ENCODE data around the gene CDO1. TPM values are rescaled to one million over a fixed set of nuclear protein-coding genes. Genes with fewer than 3 reads are reported as not detected.

The CDO1 gene
- polyA plus RNA-seq, 1 experiment = 2.0 TPM

DNA sequence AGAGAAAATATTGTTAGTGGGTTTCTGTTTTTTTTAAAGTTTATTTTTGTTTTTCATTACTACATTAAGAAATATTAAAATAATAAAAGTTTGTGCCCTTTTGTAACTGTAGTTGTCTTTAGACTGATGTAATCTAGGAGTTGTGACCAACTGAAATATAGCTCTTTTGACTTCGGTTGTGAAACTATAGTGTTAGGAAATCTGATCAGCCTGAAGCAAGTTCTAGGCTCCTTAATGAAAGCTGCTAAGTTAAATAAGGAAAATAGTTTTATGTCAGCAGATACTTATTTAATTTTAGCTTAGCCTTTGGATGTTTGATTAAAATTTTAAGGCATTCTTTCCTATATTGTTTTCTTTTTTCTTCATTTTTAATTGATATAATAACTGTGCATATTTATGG lies 39.5 kb upstream of the CDO1 start:
- DNase-seq (ENCODE audit: low read depth) = no peak
- H3K4me3 ChIP-seq (ENCODE audit: low read depth, low read length) = no peak overlapping the region
- ChIA-PET POLR2A (no interaction called here), CTCF (interaction anchor here (2.0 kb wide), 1 partner anchor 10 kb away, joined by 4 read pairs; no protein-coding TSS in a partner anchor)
- TF ChIP-seq, protein P1, sequence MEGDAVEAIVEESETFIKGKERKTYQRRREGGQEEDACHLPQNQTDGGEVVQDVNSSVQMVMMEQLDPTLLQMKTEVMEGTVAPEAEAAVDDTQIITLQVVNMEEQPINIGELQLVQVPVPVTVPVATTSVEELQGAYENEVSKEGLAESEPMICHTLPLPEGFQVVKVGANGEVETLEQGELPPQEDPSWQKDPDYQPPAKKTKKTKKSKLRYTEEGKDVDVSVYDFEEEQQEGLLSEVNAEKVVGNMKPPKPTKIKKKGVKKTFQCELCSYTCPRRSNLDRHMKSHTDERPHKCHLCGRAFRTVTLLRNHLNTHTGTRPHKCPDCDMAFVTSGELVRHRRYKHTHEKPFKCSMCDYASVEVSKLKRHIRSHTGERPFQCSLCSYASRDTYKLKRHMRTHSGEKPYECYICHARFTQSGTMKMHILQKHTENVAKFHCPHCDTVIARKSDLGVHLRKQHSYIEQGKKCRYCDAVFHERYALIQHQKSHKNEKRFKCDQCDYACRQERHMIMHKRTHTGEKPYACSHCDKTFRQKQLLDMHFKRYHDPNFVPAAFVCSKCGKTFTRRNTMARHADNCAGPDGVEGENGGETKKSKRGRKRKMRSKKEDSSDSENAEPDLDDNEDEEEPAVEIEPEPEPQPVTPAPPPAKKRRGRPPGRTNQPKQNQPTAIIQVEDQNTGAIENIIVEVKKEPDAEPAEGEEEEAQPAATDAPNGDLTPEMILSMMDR (IDR thresholded peaks at IDR 0.05; ENCODE audit: insufficient read depth, low read depth, low read length) = no peak
- no peaks in the 10 kb centered on the region for H3K27me3 ChIP-seq (ENCODE audit: control insufficient read depth, insufficient read depth, low read length)
- no peaks in the 10 kb centered on the region for H3K36me3 ChIP-seq (ENCODE audit: control insufficient read depth, insufficient read depth, low read length)

DNA sequence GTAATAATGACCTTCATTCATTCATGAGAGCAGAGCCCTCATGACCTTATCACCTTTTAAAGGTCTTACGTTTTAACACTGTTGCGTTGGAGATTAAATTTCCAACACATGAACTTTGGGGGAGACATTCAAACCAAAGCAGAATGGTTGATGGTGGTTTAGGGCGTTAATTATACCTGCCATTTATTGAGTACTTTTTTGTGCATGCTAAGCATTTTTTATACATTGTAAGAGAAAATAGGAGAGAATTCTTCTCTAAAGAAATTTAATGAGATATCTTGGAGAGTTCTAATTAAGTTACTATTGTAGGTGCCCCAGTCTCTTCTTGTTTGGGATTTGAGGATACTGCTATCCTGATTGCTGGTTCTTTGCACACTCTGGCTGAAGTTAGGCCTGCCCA lies 37.7 kb upstream of the CDO1 start:
- CTCF ChIA-PET = no interaction called here
- POLR2A ChIA-PET = no interaction called here

DNA sequence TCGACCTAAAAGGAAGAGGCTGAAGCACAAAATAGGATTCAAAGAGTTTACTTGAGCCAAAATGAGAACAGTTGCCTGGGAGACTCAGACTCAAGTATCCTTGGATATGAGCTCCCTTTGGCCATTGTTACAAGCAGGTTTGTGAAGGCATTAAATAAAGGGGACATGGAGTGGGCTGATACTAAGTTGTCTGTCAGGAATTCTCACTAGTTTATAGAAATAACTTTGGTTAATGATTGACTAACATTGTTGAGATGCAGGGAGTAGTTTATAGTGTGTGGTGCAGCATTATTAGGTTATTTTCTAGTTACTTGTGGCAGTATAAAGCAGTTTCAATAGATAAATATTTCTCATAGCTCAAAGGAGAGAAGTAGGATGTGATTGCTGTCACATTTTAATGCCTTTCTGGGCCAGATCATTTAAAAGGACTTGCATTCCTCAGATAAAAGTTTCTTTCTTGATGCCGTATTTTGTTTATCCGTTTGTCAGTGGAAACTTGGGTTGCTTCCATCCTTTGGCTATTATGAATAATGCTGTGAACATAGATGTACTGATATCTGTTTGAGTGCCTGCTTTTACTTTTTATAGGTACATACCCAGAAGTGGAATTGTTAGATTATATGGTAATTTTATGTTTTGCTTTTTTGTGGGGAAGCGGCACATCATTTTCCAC lies 34.4 kb upstream of the CDO1 start:
- POLR2A ChIA-PET = no interaction called here
- Histone ChIP-seq H3K36me3 (ENCODE audit: control insufficient read depth, insufficient read depth, low read length) (no peaks in the 10 kb centered on the region; the same call in 1 of the 2 replicates), H3K4me3 (ENCODE audit: low read depth, low read length) (no peak overlapping the region), H3K27me3 (ENCODE audit: control insufficient read depth, insufficient read depth, low read length) (no peaks in the 10 kb centered on the region)
- CTCF ChIA-PET = no interaction called here
- DNase-seq (ENCODE audit: low read depth) = no peak
- TF ChIP-seq, protein P1 (IDR thresholded peaks at IDR 0.05; ENCODE audit: insufficient read depth, low read depth, low read length) = no peak

More for the DNA sequence above, 37.7 kb upstream of the CDO1 start:
- TF ChIP-seq, protein P1 (IDR thresholded peaks at IDR 0.05; ENCODE audit: insufficient read depth, low read depth, low read length) = no peak
- no peak overlapping the region for H3K4me3 ChIP-seq (ENCODE audit: low read depth, low read length)
- DNase-seq (ENCODE audit: low read depth) = no peak
- no peaks in the 10 kb centered on the region; the same call in 1 of the 2 replicates for H3K36me3 ChIP-seq (ENCODE audit: control insufficient read depth, insufficient read depth, low read length)
- H3K27me3 ChIP-seq (ENCODE audit: control insufficient read depth, insufficient read depth, low read length) = no peaks in the 10 kb centered on the region

DNA sequence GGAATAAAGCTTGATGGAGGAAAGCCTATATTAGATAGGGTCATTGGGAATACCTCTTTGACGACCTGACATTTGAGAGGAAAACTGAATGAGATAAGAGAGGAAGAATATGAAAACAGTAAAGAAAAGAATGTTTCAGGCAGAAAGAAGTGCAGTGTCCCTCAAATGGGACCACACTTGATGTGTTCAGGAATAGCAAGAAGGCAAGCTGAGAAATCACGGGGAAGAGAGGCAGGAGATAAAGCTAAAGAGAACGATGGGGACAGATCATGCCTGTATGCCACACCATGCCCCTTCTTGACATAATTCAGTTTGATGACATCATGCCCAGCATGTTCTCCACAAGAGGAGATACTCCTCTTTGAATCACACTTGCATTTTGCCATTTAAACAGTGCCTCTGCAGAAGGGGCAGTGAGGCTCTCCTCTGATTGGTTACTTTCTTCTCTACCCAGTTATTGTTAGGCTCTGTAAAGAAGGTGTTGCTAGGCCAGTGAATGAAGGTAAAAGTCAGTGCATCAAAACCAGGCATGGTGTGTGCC lies 32.9 kb upstream of the CDO1 start:
- POLR2A ChIA-PET = no interaction called here
- Histone ChIP-seq H3K4me3 (ENCODE audit: low read depth, low read length) (no peak overlapping the region), H3K27me3 (ENCODE audit: control insufficient read depth, insufficient read depth, low read length) (no peaks in the 10 kb centered on the region), H3K36me3 (ENCODE audit: control insufficient read depth, insufficient read depth, low read length) (no peaks in the 10 kb centered on the region; the same call in 1 of the 2 replicates)
- TF ChIP-seq, protein P1 (IDR thresholded peaks at IDR 0.05; ENCODE audit: insufficient read depth, low read depth, low read length) = no peak
- CTCF ChIA-PET = interaction anchor here (1.6 kb wide), 1 partner anchor 219 kb away, joined by 6 read pairs; no protein-coding TSS in a partner anchor
- DNase-seq (ENCODE audit: low read depth) = no peak

DNA sequence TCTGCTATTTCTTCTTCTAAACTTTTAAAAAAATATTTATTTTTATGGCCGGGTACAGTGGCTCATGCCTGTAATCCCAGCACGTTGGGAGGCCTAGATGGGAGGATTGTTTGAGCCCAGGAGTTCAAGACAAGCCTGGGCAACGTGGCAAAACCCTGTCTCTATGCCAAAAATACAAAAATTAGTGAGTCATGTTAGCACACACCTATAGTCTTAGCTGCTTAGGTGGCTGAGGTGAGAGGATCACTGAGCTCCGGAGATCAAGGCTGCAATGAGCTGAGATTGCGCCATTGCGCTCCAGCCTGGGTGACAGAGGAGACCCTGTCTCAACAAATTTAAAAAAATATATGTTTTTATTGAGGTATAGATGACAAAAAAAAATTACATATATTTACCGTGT lies 30.8 kb upstream of the CDO1 start:
- ChIA-PET CTCF (no interaction called here), POLR2A (no interaction called here)
- Histone ChIP-seq H3K4me3 (ENCODE audit: low read depth, low read length) (no peak overlapping the region), H3K27me3 (ENCODE audit: control insufficient read depth, insufficient read depth, low read length) (no peaks in the 10 kb centered on the region), H3K36me3 (ENCODE audit: control insufficient read depth, insufficient read depth, low read length) (no peaks in the 10 kb centered on the region; the same call in 1 of the 2 replicates)
- DNase-seq (ENCODE audit: low read depth) = no peak
- TF ChIP-seq, protein P1 (IDR thresholded peaks at IDR 0.05; ENCODE audit: insufficient read depth, low read depth, low read length) = no peak

Measured in BJ (cell line).